GM19452 (cell line): ENCODE results near the gene BAHCC1.
"Not testable (repeated sequence)": the region's sequence is repeated elsewhere in the genome, so short reads cannot be mapped to it uniquely, and the experiment has no call there.

Source experiments
- ATAC-seq: cut with Tn5 transposase; IDR thresholded peaks from one replicate; pipeline ENCODE4 v1.9.1; 2021; ENCODE audit not compliant: unreplicated experiment

The BAHCC1 gene

DNA sequence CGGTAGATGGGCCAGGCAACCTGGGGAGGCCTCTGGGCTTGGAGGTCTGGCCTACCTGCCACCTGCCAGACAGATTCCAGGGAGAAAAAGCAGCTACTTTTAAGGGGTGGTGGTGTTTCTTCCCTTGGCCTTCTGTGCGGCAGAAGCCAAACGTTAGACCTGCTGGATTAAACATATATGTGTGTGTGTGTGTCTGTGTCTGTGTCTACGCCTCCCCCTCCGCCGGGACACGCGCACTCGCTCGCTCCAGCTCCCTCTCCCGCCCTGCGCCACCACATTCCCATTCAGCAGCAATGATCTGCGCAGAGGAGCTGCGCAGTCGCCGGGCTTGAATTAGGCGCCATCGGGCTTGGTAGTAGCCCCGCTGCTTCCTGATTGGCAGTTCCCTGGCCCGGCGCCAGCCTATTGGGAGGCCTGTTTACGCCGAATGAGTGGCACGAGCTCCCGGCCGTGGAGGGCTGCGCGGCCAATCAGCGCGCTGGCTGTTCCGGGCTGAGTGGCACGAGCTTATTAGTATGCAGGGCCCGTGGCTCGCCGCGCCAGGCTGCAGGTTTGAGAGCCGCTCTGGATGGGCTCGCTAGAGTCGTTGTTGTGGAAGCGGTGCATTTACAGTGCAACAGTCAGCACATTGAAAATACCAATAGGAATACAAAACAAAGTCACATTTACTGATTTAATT lies at the start of gene BAHCC1:
TSS of gene BAHCC1 (plus strand) at position 537 of the 679 bp plus-strand sequence. CDS start 4,283 bp downstream, outside the sequence.
- ATAC-seq: no peak

DNA sequence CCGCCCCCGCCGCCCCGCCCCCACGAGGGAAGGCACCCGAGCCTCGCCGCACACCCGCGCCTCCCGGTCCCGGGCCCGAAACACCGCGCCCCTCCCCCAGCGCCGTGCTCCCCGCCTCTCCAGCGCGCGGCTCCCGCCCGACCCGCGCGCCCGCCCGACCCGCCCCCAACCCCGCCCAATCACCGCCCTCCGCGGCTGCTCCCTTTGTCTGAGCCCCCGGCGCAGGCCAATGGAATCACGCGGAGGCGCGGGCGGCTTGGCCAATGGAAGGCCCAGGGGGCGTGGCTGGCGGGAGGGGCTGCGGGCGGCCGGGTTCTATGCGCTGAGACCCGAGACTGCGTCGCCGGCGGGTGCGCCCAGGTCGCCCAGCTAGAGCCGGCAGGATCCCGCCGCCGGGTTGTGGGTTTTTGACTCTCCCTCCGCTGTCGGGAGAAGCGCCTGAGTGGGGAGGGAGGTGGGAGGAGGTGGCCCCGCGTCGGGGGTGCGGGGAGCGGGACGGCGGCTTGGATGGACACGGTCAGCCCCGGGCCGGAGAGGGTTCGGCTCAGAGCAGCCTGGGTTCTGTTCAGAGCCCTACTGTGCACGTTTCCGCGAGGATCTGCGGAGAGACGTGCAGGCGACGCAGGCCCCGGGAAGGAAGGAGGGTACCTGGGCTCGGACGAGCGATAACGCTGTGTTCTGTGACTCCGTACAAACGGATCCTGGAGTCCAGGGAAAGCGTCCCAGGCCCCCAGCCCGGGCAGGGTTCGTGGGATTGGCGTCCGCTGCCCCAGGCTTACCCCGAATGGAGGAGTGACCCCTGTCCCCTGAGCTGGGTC lies 49.0 kb upstream of the BAHCC1 start:
- ATAC-seq: peak; percentile 65

DNA sequence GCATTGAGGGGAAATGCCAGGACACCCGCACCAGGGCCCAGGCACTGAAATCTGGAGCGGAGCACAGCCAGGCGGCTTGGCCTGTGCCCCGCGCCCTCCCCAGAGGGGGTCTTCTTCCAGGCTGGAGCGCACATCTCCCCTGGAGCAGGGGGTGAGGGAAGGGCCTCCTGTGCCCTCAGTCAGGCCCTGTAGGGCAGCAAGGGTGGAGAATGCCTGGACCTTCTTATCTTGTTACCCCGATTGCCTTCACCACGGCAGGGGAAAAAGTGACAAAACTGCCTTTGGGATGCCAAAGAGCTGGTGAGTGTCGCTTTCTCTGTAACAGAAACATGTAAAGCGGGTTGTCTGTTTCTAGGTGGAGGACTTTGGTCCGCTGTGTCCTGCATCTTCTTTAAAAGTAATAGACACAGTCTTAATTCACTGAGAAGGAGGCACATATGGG lies 48.3 kb upstream of the BAHCC1 start:
- ATAC-seq: no peak

DNA sequence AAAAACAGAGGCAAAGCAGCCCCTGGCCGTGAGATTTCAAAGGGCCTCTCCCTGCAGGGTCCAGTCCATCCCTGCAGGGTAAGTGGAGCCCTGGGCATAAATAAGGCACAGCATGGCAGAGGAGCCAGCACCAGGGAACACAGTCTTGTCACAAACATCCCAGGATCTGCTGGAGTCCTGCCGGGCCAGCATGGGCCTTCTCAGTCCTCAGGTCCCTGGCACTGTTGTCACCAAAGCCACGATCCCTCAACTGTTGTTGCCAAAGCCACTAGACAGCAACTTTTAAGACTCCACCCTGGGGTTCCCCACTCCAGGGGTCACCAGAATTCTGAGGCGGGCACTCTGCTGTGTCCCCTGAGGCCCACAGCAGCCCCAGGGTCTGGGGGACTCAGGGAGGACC lies 47.8 kb upstream of the BAHCC1 start:
- no peak for ATAC-seq

DNA sequence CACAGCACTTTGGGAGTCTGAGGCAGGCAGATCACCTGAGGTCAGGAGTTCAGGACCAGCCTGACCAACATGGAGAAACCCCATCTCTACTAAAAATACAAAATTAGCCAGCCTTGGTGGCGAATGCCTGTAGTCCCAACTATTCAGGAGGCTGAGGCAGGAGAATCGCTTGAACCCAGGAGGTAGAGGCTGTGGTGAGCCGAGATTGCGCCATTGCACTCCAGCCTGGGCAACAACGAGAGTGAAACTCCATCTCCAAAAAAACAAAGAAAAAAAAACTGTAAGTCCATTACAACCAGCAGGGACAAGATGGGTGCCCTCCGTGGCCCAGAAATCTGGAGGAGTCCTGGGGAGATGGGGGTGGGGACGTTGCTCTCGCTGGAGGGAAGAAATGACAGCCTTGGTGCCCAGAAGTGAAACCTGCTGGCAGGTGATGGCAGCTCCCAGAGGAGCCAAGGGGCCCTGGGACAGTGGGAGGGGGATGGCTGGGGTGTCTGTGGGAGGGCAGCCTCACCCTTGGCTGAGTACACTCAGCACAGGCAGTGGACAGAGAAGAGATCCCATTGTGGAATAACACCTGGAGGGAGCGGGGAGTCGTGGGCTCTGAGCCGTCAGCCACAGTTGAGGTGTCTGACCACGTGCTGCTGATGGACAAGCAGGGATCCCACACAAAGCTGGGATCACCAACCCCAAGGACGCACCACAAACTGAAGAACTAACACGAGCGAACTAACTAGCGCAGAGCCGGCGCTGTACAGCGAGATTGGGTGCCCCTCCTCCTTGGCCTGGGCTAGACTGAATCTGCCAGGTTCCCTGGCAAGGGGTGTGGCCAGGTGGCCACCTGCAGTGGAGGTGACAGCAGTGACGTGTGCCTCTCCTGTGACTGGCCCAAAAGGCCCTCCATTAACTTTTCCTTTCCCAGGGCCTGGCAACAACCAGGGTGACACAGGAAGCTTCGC lies 46.9 kb upstream of the BAHCC1 start:
- ATAC-seq: no peak

DNA sequence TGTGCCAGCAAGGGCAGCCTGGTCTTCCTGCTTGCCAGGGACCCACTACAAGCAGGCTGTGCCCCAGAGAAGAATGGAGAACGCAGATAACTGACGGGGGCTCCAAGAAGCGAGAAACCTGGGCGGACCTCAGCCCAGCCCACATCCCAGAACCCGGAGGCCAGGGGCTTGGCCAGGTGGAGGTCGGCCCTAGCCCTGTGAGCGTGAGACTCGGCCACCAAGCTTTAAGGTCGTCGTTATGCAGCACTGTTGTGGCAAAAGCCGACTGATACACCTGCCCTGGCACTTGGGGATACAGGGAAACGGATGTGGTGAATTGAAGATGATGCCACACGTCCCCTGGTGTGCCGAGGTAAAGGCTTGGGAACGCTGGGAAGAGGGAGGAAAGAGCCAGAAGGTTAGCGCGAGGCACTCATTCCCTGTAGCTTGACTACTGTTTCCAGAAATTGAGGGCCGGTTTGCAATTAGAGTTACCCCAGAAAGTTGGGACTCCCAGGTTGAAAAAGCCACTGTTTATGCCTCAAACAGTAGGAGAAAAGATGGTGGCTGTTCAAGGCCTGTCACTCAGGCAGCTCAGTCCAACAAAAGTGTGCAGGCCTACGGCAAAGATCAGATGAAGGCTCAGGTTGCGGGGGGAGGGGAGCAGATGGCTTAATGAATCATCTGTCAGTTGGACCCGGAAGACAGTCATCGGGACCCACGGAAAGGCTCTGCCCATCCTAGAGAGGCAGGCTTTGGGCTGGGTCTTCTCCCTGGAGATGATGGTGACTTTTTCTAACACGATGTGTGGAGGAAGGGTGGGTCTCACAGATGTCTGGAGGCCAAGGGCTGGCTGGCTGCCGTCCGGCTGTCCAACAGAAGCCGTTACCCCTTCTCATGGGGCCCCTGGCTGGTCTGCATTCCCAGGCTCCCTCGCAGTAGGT lies 45.6 kb upstream of the BAHCC1 start:
- no peak for ATAC-seq

DNA sequence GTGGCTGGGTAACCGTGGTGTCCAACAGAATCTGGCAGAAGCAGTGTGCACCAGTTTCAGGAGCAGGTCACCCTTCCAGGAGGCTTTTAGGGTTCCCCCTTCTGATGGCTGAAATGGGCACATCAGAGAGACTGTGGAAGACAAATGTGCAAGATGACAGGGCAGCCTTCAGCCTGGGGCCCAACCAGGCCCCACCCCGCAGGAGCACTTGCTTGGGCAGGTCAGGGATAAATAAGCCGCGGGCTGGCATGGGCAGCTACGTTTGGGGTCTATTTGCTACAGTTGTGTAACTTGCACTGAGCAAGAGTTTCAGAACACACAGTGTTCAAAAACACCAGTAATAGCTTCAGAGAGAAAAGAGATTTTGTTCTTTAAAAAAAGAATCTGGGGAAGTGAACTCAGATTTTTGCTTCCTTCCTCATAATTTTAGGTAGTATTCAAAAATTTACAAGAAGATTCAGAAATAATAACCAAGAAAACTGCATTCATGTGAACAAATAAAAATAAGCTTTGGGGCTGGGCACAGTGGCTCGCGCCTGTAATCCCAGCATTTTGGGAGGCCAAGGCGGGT lies 44.9 kb upstream of the BAHCC1 start:
- no peak for ATAC-seq

DNA sequence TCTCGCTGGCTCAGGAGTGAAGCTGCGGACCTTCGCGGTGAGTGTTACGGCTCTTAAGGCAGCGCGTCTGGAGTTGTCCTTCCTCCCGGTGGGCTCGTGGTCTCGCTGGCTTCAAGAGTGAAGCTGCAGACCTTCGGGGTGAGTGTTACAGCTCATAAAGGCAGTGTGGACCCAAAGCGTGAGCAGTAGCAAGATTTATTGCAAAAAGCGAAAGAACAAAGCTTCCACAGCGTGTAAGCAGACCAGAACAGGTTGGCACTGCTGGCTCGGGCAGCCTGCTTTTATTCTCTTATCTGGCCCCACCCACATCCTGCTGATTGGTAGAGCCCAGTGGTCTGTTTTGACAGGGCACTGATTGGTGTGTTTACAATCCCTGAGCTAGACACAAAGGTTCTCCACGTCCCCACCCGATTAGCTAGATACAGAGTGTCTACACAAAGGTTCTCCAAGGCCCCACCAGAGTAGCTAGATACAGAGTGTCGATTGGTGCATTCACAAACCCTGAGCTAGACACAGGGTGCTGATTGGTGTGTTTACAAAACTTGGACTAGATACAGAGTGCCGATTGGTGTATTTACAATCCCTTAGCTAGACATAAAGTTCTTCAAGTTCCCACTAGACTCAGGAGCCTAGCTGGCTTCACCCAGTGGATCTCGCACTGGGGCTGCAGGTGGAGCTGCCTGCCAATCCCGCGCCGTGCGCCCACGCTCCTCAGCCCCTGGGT lies 43.8 kb upstream of the BAHCC1 start:
- not testable (repeated sequence) for ATAC-seq

DNA sequence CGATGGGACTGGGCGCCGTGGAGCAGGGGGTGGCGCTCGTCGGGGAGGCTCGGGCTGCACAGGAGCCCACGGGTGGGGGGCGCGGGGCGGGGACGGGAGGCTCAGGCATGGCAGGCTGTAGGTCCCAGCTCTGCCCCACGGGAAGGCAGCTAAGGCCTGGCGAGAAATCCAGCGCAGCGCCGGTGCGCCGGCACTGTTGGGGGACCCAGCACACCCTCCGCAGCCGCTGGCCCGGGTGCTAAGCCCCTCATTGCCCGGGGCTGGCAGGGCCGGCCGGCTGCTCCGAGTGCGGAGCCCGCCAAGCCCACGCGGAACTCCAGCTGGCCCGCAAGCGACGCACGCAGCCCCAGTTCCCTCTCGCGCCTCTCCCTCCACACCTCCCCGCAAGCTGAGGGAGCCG lies 43.2 kb upstream of the BAHCC1 start:
- not testable (repeated sequence) for ATAC-seq

DNA sequence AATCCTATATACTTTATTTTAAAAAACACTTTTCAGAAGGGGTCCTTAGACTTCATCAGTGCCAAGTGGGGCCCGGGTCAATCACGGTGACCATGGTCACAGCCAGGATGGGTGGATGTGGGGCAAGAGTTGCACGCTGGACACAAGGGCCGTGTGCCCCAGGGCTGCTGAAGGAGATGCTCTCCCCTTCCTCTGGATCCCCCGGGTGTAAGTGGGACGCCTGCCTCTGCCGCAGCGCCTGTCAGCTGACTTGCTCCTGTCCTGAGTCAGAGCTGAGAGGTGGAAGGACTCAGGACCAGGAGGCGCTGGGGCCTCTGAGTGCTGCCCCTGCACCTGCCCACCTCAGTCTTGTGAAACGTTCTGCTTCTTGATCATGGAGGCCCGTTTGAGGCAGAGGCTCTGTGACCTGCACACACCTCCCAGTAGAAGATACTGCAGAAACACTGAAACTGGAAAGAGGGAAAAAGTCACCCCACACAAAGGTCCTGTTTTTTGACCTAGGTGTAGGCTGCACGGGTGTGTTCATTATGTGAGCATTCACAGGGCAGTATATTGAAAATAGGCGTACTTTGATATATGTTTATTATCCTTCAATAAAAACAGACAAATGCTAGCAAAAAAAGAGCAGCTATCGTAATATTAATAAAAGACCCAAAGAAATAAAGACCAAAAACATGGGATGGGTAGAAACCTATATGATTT lies 40.9 kb upstream of the BAHCC1 start:
- no peak for ATAC-seq

DNA sequence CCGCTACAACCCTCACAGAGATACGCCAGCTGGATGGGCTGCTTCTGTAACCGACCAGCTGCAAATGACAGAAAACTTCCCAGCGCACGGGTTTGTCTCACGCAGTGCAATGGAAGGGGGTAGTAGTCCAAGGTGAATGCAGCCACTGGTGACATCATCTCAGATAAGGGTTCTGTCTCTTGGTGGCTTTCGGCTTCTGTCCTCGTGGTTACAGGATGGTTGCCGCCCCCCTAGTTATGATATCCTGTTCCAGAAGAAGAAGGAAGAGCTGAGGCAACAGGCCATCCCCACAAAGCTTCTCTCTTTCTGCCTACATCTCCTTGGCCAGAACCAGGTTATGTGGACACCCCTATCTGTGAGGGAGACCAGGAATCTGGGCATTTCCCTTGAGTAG lies 40.3 kb upstream of the BAHCC1 start:
- ATAC-seq: no peak

DNA sequence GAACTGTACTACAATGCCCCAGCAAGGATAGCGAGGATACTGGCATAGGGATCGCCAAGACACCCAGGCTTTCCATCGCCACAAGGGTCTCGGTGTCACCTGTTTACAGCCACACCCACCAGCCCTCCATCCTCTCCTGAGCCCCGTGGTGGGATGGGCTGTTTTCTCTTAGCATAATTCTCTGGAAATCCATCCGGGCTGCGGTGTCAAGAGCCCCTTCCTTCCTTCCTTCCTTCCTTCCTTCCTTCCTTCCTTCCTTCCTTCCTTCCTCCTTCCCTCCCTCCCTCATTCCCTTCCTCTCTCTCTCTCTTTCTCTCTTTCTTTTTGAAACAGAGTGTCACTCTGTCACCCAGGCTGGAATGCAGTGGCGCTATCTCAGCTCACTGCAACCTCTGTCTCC lies 36.0 kb upstream of the BAHCC1 start:
- ATAC-seq: no peak

DNA sequence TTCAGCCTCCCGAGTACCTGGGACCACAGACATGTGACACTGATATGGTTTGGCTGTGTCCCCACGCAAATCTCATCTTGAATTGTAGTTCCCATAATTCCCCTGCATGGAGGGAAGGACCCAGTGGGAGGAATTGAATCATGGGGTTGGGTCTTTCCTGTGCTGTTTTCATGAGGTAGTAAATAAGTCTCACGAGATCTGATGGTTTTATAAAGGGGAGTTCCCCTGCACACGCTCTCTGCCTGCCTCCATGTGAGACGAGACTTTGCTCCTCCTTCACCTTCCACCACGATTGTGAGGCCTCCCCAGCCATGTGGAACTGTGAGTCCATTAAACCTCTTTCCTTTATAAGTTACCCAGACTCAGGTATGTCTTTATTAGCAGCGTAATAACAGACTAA lies 33.3 kb upstream of the BAHCC1 start:
- not testable (repeated sequence) for ATAC-seq

DNA sequence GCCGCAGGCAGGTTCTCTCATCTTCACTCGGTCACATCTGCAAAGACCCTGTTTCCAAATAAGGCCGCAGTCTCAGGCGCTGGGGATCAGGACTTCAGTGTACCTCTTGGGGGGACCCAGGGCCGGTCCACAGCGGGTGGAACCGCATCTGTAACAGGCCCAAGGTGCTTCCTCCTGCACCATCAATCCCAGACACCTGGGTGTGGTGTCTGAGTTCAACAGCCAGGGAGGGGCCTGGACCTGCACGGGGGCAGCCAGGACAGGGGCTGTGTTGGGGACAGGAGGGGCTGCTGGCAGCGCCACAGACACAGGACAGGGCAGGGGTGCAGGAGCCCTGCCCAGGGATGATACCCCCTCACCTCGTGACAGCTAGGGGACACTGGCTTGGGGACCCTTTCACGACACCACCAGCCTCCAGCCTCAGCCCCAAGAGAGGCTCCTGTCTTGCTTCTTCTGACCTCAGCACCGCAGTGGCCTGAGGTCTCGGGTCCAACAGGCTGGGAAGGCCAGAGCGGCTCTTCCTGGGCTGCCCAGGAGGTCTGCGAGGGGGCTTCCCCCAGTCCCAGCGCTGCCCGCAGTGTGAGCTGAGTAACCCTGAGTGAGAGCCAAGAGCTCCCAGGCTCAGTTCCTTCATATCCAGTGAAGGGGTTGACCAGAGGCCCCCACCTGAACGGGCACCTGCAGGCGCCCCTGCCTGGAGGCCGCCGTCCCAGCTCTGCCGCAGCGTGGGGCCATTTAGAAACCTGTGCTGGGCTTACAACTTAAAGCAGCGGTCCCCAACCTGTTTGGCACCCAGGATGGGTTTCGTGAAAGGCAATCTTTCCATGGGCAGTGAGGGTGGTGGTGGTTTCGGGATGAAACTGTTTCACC lies 30.7 kb upstream of the BAHCC1 start:
- no peak for ATAC-seq

DNA sequence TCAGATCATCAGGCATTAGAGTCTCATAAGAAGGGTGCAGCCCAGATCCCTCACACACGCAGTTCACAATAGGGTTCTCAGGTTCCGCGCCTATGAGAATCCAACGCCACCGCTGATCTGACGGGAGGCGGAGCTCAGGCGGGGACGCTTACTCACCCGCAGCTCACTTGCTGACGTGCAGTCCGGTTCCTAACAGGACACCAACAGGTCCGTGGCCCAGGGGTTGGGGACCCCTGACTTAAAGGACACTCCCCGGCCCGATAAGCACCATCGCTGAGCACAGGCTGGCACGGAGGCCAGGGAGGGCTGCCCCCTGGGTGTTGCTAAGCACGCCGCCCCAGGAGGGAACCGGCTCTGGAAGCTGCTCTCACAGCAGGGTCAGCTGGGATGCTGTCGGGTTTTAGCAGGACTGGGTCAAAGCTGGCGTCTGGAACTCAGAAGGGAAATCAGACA lies 30.1 kb upstream of the BAHCC1 start:
- no peak for ATAC-seq

DNA sequence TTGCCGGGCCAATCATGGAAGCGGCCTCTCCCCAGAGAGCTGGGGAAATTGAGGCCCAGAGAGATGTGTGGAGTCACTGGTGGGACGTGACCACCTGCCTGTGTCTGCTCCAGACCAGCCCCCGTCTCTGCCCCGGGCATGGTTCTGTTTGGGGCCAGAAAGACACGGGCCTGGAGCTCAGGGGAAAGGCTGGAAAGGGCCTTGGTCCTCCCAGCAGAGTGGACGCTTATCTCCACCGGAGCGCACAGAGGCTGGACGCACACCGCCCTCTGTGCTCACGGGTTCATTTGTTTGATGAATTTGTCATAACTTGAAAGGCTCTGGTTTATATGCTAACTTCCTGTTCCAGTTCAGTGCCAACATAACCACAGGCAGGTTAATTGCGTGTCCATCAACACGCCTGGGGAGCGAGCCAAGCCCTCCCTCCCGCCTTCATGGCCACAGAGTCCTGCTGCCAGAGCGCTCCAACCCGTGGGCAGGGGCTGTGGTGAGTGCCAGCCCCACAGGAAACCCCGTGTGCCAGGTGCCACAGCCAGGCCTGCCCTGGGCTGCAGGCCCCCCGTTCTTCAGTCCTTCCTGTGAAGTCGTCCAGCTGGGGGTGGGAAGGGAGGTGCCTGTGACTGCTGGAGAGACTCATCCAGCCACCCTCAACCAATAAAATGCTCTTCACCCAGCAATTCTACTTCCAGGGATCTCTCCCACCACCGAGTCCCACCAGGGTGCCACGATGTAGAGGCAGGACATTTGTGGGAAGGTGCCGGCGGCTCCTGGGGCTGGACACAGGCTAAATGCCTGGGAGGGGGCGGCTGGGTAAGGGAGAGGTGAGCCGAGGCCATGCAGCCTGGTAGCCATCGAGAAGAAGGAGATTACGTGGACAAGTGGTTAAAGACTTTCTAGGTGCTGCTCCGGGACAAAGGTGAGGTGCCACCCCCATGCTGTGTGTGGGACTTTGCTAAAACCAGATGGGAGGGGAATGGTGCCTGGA lies 29.4 kb upstream of the BAHCC1 start:
- ATAC-seq: no peak
